H9 (cell line): Measurements from ENCODE around the gene IQUB. TPM values are rescaled to one million over a fixed set of nuclear protein-coding genes. Genes with fewer than 3 reads are reported as not detected.

ENCODE experiments used
- DNase-seq: peaks from one replicate; pipeline ENCODE4 v3.0.0-alpha.2; 2017
- H2AFZ ChIP-seq: one replicate; pipeline ENCODE4 v1.6.1; 2013; ENCODE audit warnings: mild to moderate bottlenecking, low read length, control low read depth, moderate library complexity
- H2AK5ac ChIP-seq: 2 replicates; pipeline ENCODE4 v1.6.1; 2013; ENCODE audit warnings: low read length, control low read depth, mixed read lengths; ENCODE audit not compliant: insufficient read length
- H2BK120ac ChIP-seq: one replicate; pipeline ENCODE4 v1.6.1; 2013; ENCODE audit warnings: low read depth, mild to moderate bottlenecking, low read length, control low read depth, inconsistent platforms; ENCODE audit not compliant: poor library complexity, severe bottlenecking
- H2BK12ac ChIP-seq: 2 replicates; pipeline ENCODE4 v1.6.1; 2013; ENCODE audit warnings: low read length, control low read depth, mixed read lengths, low read depth; ENCODE audit not compliant: insufficient read length
- H2BK15ac ChIP-seq: 2 replicates; pipeline ENCODE4 v1.6.1; 2013; ENCODE audit warnings: low read depth, low read length, control low read depth
- H2BK20ac ChIP-seq: one replicate; pipeline ENCODE4 v1.6.1; 2013; ENCODE audit warnings: low read depth, mild to moderate bottlenecking, low read length, control low read depth, inconsistent platforms; ENCODE audit not compliant: poor library complexity, severe bottlenecking
- H2BK5ac ChIP-seq: 2 replicates; pipeline ENCODE4 v1.6.1; 2013; ENCODE audit warnings: low read length, control low read depth, mixed read lengths; ENCODE audit not compliant: insufficient read length
- H3K14ac ChIP-seq: 2 replicates; pipeline ENCODE4 v1.6.1; 2013; ENCODE audit warnings: low read length, control low read depth; ENCODE audit not compliant: insufficient read depth
- H3K18ac ChIP-seq: 2 replicates; pipeline ENCODE4 v1.6.1; 2013; ENCODE audit warnings: low read depth, mild to moderate bottlenecking, mixed read lengths, low read length, control low read depth; ENCODE audit not compliant: insufficient read length
- H3K23ac ChIP-seq: 2 replicates; pipeline ENCODE4 v1.6.1; 2013; ENCODE audit warnings: low read length, control low read depth, mixed read lengths, low read depth; ENCODE audit not compliant: insufficient read length
- H3K23me2 ChIP-seq: 2 replicates; pipeline ENCODE4 v1.6.1; 2013; ENCODE audit warnings: low read depth, mild to moderate bottlenecking, mixed read lengths, low read length, control low read depth; ENCODE audit not compliant: insufficient read length, poor library complexity, severe bottlenecking
- H3K27ac ChIP-seq: 2 replicates; pipeline ENCODE4 v1.5.1; 2013; ENCODE audit warnings: low read length, control low read depth, mixed read lengths, low read depth; ENCODE audit not compliant: insufficient read length
- H3K27me3 ChIP-seq: 2 replicates; pipeline ENCODE4 v1.6.1; 2013; ENCODE audit warnings: low read length, control low read depth, inconsistent platforms; ENCODE audit not compliant: insufficient read depth
- H3K4ac ChIP-seq: 2 replicates; pipeline ENCODE4 v1.6.1; 2013; ENCODE audit warnings: low read depth, mild to moderate bottlenecking, control low read depth, inconsistent platforms, low read length, moderate library complexity
- H3K4me1 ChIP-seq: 2 replicates; pipeline ENCODE4 v1.6.1; 2013; ENCODE audit warnings: low read length, control low read depth, inconsistent platforms; ENCODE audit not compliant: insufficient read depth
- H3K4me2 ChIP-seq: 2 replicates; pipeline ENCODE4 v1.6.1; 2013; ENCODE audit warnings: low read length, control low read depth, mixed read lengths; ENCODE audit not compliant: insufficient read length, insufficient read depth
- H3K56ac ChIP-seq: 2 replicates; pipeline ENCODE4 v1.6.1; 2013; ENCODE audit warnings: low read depth, mild to moderate bottlenecking, mixed read lengths, low read length, control low read depth; ENCODE audit not compliant: insufficient read length
- H3K79me1 ChIP-seq: 2 replicates; pipeline ENCODE4 v1.6.1; 2013; ENCODE audit warnings: low read depth, mild to moderate bottlenecking, moderate library complexity, low read length, control low read depth, inconsistent platforms; ENCODE audit not compliant: insufficient read depth, poor library complexity, severe bottlenecking
- H3K79me2 ChIP-seq: 2 replicates; pipeline ENCODE4 v1.6.1; 2013; ENCODE audit warnings: low read length, control low read depth, inconsistent platforms; ENCODE audit not compliant: insufficient read depth
- H3K9ac ChIP-seq: 2 replicates; pipeline ENCODE4 v1.6.1; 2013; ENCODE audit warnings: low read length, control low read depth, mixed read lengths; ENCODE audit not compliant: insufficient read length; ENCODE audit errors: extremely low read depth
- H3K9me3 ChIP-seq: one replicate; pipeline ENCODE4 v1.6.1; 2013; ENCODE audit warnings: low read depth, low read length, inconsistent platforms; ENCODE audit not compliant: control insufficient read depth
- H3T11ph ChIP-seq: one replicate; pipeline ENCODE4 v1.6.1; 2013; ENCODE audit warnings: mild to moderate bottlenecking, low read length, control low read depth, inconsistent platforms
- H4K20me1 ChIP-seq: one replicate; pipeline ENCODE4 v1.6.1; 2013; ENCODE audit not compliant: control insufficient read depth, insufficient read length, insufficient read depth
- H4K5ac ChIP-seq: 2 replicates; pipeline ENCODE4 v1.6.1; 2013; ENCODE audit warnings: low read depth, mild to moderate bottlenecking, mixed read lengths, low read length, control low read depth; ENCODE audit not compliant: insufficient read length
- H4K8ac ChIP-seq: replicated peaks from 2 replicates; pipeline ENCODE4 v1.6.1; 2013; ENCODE audit warnings: low read length, control low read depth, mixed read lengths, low read depth; ENCODE audit not compliant: insufficient read length
- H4K91ac ChIP-seq: 2 replicates; pipeline ENCODE4 v1.6.1; 2013; ENCODE audit warnings: low read depth, mild to moderate bottlenecking, moderate library complexity, mixed read lengths, low read length, control low read depth; ENCODE audit not compliant: insufficient read length
- H3K27ac Mint-ChIP-seq, 3 experiments: 2 replicates in 2 of 3; 3 replicates in 1 of 3; pipeline ENCODE4 v1.8.0; 2020 to 2021; ENCODE audit warnings: mixed read lengths in 3 of 3, mild to moderate bottlenecking in 1 of 3, moderate library complexity in 1 of 3
- H3K27me3 Mint-ChIP-seq: 2 replicates; pipeline ENCODE4 v1.8.0; 2021; ENCODE audit warnings: low read depth, mild to moderate bottlenecking, moderate library complexity, mixed read lengths
- H3K36me3 Mint-ChIP-seq, 3 experiments: 2 replicates in 2 of 3; 3 replicates in 1 of 3; pipeline ENCODE4 v1.8.0; 2020 to 2021; ENCODE audit warnings: low read depth in 3 of 3, mixed read lengths in 3 of 3; ENCODE audit not compliant: insufficient read depth in 1 of 3
- H3K4me1 Mint-ChIP-seq, 2 experiments: 2 replicates each; pipeline ENCODE4 v1.8.0; 2020; ENCODE audit warnings: mixed read lengths in 2 of 2
- H3K4me3 Mint-ChIP-seq, 2 experiments: 2 replicates in 1 of 2; 3 replicates in 1 of 2; pipeline ENCODE4 v1.8.0; 2020 to 2021; ENCODE audit warnings: mild to moderate bottlenecking in 2 of 2, mixed read lengths in 2 of 2, moderate library complexity in 1 of 2
- H3K9me3 Mint-ChIP-seq, 2 experiments: 2 replicates in 1 of 2; 3 replicates in 1 of 2; pipeline ENCODE4 v1.8.0; 2020; ENCODE audit warnings: mild to moderate bottlenecking in 2 of 2, mixed read lengths in 2 of 2, moderate library complexity in 1 of 2
- CTCF ChIP-seq: fragments of 200-600 bp; sonication (generic); conservative IDR thresholded peaks from 3 replicates; pipeline ENCODE4 v1.8.0; 2021; ENCODE audit warnings: antibody characterized with exemption, mild to moderate bottlenecking
- WGBS: extraction: QIAGEN DNeasy Blood & Tissue Kit; methylation state at CpG from one replicate; pipeline ENCODE4 v1.1.7; 2013; ENCODE audit warnings: missing lambda C conversion rate, low lambda C conversion rate, mixed read lengths; ENCODE audit not compliant: insufficient read length; ENCODE audit errors: extremely low coverage; 5-methylcytosine and 5-hydroxymethylcytosine counted together
- total RNA-seq: library from RNA; stranded (reverse); gene quantifications from 2 replicates; pipeline ENCODE4 v1.2.1, GENCODE V29; 2021

IQUB gene
- total RNA-seq, 1 experiment from 2014 or later: 0.28 TPM

DNA sequence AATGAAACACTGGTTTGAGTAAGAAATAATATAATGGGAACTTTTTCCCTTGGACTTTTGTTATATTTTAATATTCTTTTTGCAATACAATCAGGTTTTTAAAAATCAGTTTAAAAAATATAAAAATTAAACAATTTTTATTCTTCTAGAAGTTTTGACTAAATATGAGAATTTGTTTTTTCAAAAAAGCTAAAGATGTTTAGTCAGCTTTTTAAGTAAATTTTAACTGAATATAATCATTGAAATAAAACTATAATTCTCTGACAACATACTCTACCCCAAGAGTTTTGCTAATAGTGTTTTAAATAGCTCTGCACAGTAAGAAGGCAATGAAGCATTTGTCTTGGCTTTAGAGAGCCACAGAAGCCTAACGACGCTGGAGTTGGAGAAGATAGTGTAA lies 70.5 kb downstream of the IQUB start:
- TF ChIP-seq CTCF: no peak
- Histone ChIP-seq H3K79me2 (no peaks in the 10 kb centered on the region), H3K14ac (no peak overlapping the region), H2BK20ac (no peak overlapping the region), H3K4me1 (no peaks in the 10 kb centered on the region), H2BK12ac (no peak overlapping the region), H3K56ac (no peak overlapping the region), H2AFZ (no peak overlapping the region), H4K20me1 (no peaks in the 10 kb centered on the region), H3K9me3 (no peaks in the 10 kb centered on the region), H2AK5ac (no peak overlapping the region), H3K27me3 (no peaks in the 10 kb centered on the region), H3T11ph (no peak overlapping the region), H3K23me2 (no peaks in the 10 kb centered on the region), H3K18ac (no peak overlapping the region), H2BK15ac (no peak overlapping the region), H4K5ac (no peak overlapping the region), H4K91ac (no peak overlapping the region), H2BK5ac (no peak overlapping the region), H2BK120ac (no peak overlapping the region), H3K79me1 (no peaks in the 10 kb centered on the region), H3K4ac (no peak overlapping the region), H3K23ac (no peak overlapping the region), H3K9ac (no peak overlapping the region), H4K8ac (no peak overlapping the region), H3K4me2 (no peak overlapping the region), H3K27ac (no peak overlapping the region)
- H3K36me3 Mint-ChIP-seq: no peaks in the 10 kb centered on the region
- H3K27me3 Mint-ChIP-seq: no peaks in the 10 kb centered on the region
- no peak for DNase-seq
- 0 out of 7 replicates have a peak overlapping the region, but pooled peaks of 1 of the 3 experiments have one; percentile 10 for H3K27ac Mint-ChIP-seq
- H3K9me3 Mint-ChIP-seq: no peaks in the 10 kb centered on the region
- H3K4me3 Mint-ChIP-seq: no peak overlapping the region
- WGBS: no CpG with 5 or more reads among the region's 2 CpGs
- no peaks in the 10 kb centered on the region for H3K4me1 Mint-ChIP-seq
